SH-SY5Y (cell line): ENCODE results near the gene CHI3L1.

Experiments used
- GATA2 ChIP-seq: IDR thresholded peaks from 2 replicates; pipeline ENCODE4 v1.6.1; 2011; ENCODE audit warnings: mild to moderate bottlenecking, low read depth, low read length
- GATA3 ChIP-seq: IDR thresholded peaks from 2 replicates; pipeline ENCODE4 v1.6.1; 2011; ENCODE audit warnings: low read depth, mild to moderate bottlenecking, low read length, moderate library complexity

CHI3L1 gene

GRCh38 chr1:203186446-203187303 lies at the start of gene CHI3L1:
Gene CHI3L1, minus strand, starts transcription at chr1:203186704. Its CDS starts 81 bp downstream, at chr1:203186623.
- TF ChIP-seq GATA2 (no peak), GATA3 (no peak)

- TF ChIP-seq GATA2 (no peak), GATA3 (no peak)
Measured at GRCh38 chr1:203229471-203230135, 43.1 kb upstream of the CHI3L1 start, which contains the start of gene CHIT1. Gene CHIT1, minus strand, starts transcription at chr1:203229673. Its CDS starts 37 bp downstream, at chr1:203229636.

- TF ChIP-seq GATA3 = no peak
- TF ChIP-seq GATA2 = no peak
Measured at GRCh38 chr1:203228670-203229069, 42.2 kb upstream of the CHI3L1 start.

- no peak for TF ChIP-seq GATA2
- no peak for TF ChIP-seq GATA3
Measured at GRCh38 chr1:203227371-203228083, 41.0 kb upstream of the CHI3L1 start.

GRCh38 chr1:203225071-203225470 lies 38.6 kb upstream of the CHI3L1 start:
- TF ChIP-seq GATA2 (no peak), GATA3 (no peak)

GRCh38 chr1:203223012-203223775 lies 36.7 kb upstream of the CHI3L1 start:
- no peak for TF ChIP-seq GATA3
- no peak for TF ChIP-seq GATA2

GRCh38 chr1:203219934-203220333 lies 33.4 kb upstream of the CHI3L1 start:
- TF ChIP-seq GATA2 = no peak
- TF ChIP-seq GATA3 = no peak

GRCh38 chr1:203219171-203219570 lies 32.7 kb upstream of the CHI3L1 start:
- TF ChIP-seq GATA3 (no peak), GATA2 (no peak)

- no peak for TF ChIP-seq GATA3
- no peak for TF ChIP-seq GATA2
Measured at GRCh38 chr1:203217668-203218067, 31.2 kb upstream of the CHI3L1 start.

GRCh38 chr1:203217139-203217655 lies 30.7 kb upstream of the CHI3L1 start:
- TF ChIP-seq GATA2 (no peak), GATA3 (no peak)

- TF ChIP-seq GATA3 (no peak), GATA2 (no peak)
Measured at GRCh38 chr1:203216274-203217138, 30.0 kb upstream of the CHI3L1 start.

GRCh38 chr1:203215573-203215972 lies 29.1 kb upstream of the CHI3L1 start:
- TF ChIP-seq GATA3 (no peak), GATA2 (no peak)

GRCh38 chr1:203214871-203215270 lies 28.4 kb upstream of the CHI3L1 start:
- TF ChIP-seq GATA3 (no peak), GATA2 (no peak)
